GM06990 (cell line): ENCODE results near the gene CD9.

Experiments used
- DNase-seq: peaks from one replicate; pipeline ENCODE4 v3.0.0-alpha.2; 2011; ENCODE audit not compliant: insufficient read length; ENCODE audit errors: extremely low read depth
- H3K27me3 ChIP-seq: replicated peaks from 2 replicates; pipeline ENCODE4 v1.6.0; 2011; ENCODE audit warnings: low read length; ENCODE audit not compliant: control insufficient read depth, insufficient read depth
- H3K36me3 ChIP-seq: 2 replicates; pipeline ENCODE4 v1.5.1; 2011; ENCODE audit warnings: low read length; ENCODE audit not compliant: control insufficient read depth, insufficient read depth
- H3K4me3 ChIP-seq: replicated peaks from 2 replicates; pipeline ENCODE4 v1.5.1; 2011; ENCODE audit warnings: low read depth, mild to moderate bottlenecking, control low read depth, low read length
- TF ChIP-seq, protein P1 (sequence below): IDR thresholded peaks from 2 replicates; pipeline ENCODE4 v1.5.1; 2011; ENCODE audit warnings: low read length, control low read depth, mild to moderate bottlenecking, inconsistent platforms; ENCODE audit not compliant: insufficient read depth, poor library complexity, severe bottlenecking

Gene CD9

DNA sequence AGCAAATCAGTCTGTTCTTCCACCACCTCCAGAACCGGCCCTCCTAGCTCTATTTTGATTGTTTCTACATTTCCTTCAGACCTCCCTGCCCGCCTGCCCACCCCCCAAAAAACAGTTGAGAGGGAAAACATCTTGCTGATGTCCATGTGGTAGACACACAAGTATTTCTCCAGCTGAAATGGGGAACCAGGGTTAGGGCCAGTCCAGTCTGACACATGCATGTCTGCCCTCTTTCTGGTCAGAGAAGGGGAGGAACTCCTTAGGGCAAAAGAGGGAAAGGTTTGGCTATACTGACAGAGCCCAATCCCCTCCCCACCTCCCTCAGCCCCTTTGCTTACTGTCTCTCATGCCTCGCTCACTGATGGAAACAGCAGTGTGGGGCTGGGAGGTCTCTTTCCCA lies 3.4 kb downstream of the CD9 start:
- no peak for DNase-seq
- Histone ChIP-seq H3K27me3 (peaks cover 10% of the 10 kb centered on the region), H3K36me3 (no peaks in the 10 kb centered on the region), H3K4me3 (no peak overlapping the region)
- TF ChIP-seq, protein P1, sequence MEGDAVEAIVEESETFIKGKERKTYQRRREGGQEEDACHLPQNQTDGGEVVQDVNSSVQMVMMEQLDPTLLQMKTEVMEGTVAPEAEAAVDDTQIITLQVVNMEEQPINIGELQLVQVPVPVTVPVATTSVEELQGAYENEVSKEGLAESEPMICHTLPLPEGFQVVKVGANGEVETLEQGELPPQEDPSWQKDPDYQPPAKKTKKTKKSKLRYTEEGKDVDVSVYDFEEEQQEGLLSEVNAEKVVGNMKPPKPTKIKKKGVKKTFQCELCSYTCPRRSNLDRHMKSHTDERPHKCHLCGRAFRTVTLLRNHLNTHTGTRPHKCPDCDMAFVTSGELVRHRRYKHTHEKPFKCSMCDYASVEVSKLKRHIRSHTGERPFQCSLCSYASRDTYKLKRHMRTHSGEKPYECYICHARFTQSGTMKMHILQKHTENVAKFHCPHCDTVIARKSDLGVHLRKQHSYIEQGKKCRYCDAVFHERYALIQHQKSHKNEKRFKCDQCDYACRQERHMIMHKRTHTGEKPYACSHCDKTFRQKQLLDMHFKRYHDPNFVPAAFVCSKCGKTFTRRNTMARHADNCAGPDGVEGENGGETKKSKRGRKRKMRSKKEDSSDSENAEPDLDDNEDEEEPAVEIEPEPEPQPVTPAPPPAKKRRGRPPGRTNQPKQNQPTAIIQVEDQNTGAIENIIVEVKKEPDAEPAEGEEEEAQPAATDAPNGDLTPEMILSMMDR = no peak

DNA sequence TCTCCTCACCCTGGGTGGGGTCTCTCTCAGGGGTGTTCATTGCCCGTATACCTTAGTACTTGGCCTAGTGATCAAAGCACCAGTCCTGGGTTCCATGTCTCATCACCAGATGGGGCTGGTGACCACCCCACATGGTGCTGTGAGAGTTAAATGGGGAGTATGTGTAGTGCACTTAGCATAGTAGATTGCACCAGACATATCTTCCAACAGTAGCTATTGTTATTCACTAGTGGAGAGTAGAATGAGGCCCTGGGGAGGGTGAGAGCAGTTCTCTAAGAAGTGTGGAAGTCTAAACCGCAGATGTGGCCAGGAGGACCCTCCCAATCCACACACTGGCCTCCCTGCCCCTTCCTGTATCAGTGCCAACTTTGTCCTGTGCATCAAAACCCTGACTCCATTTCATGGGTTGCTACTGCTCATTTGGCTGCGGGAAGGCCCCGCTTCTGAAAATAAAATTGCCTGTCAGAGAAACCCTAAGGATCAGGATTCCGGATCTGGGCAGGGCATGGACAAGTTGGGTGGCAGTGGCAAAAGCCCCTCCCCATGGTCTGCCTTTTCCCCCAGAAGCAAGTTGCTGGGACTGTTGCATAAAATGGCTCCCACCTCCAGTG lies 4.4 kb downstream of the CD9 start:
- DNase-seq = no peak
- TF ChIP-seq, protein P1 = no peak
- H3K4me3 ChIP-seq = no peak overlapping the region
- H3K36me3 ChIP-seq = no peaks in the 10 kb centered on the region
- peaks cover 5% of the 10 kb centered on the region for H3K27me3 ChIP-seq

DNA sequence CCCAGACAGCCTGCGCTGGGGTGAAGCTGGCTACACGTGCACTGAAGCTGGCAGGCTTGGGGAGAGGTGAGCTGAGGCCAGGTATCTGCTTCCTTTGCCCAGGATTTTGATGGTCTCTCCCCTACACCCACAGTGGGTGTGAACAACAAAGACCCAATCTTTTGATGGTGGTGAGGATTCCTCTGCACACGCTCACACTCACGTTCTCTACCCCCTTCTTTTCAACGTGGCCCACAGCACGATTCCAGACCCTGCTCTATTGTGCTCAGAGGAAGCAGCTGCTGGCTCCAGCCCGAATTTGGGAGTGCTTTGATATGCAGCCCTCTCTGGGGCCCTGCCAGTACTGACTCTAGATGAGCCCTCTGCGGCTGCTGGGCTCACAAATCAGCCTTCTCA lies 4.9 kb downstream of the CD9 start:
- H3K4me3 ChIP-seq = no peak overlapping the region

DNA sequence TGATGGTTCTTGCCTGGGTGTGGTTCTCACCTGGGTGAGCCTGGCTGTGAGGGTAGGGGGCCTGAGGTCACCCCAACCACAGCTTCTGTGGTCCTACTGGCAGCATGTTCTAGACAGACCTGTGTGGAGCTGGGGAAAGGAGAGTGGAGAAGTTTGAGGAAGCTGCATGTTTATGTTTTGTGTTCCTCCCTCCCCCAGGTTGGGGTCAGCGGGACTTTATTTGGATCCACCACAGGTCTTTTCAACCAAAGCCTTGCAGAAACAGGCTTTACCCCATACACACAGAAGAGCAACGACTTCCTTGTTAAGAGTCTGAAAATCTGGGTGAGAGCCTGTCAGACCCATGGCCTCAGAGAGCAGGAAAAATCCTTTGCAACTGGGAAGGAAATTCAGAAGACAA lies 5.6 kb downstream of the CD9 start:
- peaks cover 4% of the 10 kb centered on the region for H3K27me3 ChIP-seq
- TF ChIP-seq, protein P1 = no peak
- DNase-seq = no peak
- H3K4me3 ChIP-seq = no peak overlapping the region
- H3K36me3 ChIP-seq = no peaks in the 10 kb centered on the region

More for the DNA sequence above, 4.9 kb downstream of the CD9 start:
- peaks cover 5% of the 10 kb centered on the region for H3K27me3 ChIP-seq
- no peaks in the 10 kb centered on the region for H3K36me3 ChIP-seq
- TF ChIP-seq, protein P1 = no peak
- no peak for DNase-seq

DNA sequence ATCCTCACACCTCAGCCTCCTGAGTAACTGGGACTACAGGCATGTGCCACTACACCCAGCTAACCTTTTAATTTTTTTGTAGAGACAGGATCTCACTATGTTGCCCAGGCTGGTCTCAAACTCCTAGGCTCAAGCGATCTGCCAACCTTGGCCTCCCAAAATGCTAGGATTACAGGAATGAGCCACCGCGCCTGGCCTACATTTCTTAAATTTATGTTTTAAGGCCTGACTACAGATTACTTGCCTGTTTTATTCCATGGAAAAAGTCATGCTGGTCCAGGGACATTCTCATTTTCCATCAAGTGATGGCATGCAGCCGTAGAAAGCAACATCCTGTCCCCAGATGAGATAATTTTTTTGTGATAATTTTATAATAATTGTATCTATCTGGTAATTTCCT lies 6.1 kb downstream of the CD9 start:
- H3K36me3 ChIP-seq = no peaks in the 10 kb centered on the region
- H3K4me3 ChIP-seq = no peak overlapping the region
- no peak for DNase-seq
- H3K27me3 ChIP-seq = peaks cover 4% of the 10 kb centered on the region; the same call in 1 of the 2 replicates
- TF ChIP-seq, protein P1 = no peak
